ENCODE measurements around the gene CDC27. TPM values are rescaled to one million over a fixed set of nuclear protein-coding genes. Genes with fewer than 3 reads are reported as not detected.
"Not testable (repeated sequence)": the region's sequence is repeated elsewhere in the genome, so short reads cannot be mapped to it uniquely, and the experiment has no call there.

The CDC27 gene
- total RNA-seq, 2 donors from 2014 or later: 134 to 146 TPM

GRCh38 chr17:47224077-47224476, 35.0 kb upstream of the CDC27 start:
- not testable (repeated sequence) for ATAC-seq; DNase-seq (ENCODE audit: low spot score in 2 of 2); H3K27ac Mint-ChIP-seq; H3K9me3 Mint-ChIP-seq
- peaks cover 0 to 10% of the 10 kb centered on the region in 2 donors for H3K36me3 Mint-ChIP-seq

- peaks cover 0 to 10% of the 10 kb centered on the region in 2 donors for H3K36me3 Mint-ChIP-seq
- peaks cover 0 to 5% of the 10 kb centered on the region in 2 donors for H3K9me3 Mint-ChIP-seq
- peak overlapping the region in 1 of 2 donors; percentile 24 for H3K27ac Mint-ChIP-seq
- DNase-seq (ENCODE audit: low spot score in 2 of 2): no peak
- ATAC-seq: no peak
Measured at GRCh38 chr17:47223460-47223859, 34.4 kb upstream of the CDC27 start.

GRCh38 chr17:47223007-47223406, 33.9 kb upstream of the CDC27 start:
- ATAC-seq: no peak
- H3K9me3 Mint-ChIP-seq: peaks cover 0 to 5% of the 10 kb centered on the region in 2 donors
- DNase-seq (ENCODE audit: low spot score in 2 of 2): no peak
- H3K36me3 Mint-ChIP-seq: peaks cover 0 to 10% of the 10 kb centered on the region in 2 donors
- H3K27ac Mint-ChIP-seq: peak overlapping the region; percentile 24 to 26

GRCh38 chr17:47222047-47222446, 33.0 kb upstream of the CDC27 start:
- Mint-ChIP-seq H3K27ac (peak overlapping the region in 1 of 2 donors; percentile 38), H3K36me3 (peaks cover 0 to 10% of the 10 kb centered on the region in 2 donors), H3K9me3 (peaks cover 0 to 5% of the 10 kb centered on the region in 2 donors)
- no peak for DNase-seq (ENCODE audit: low spot score in 2 of 2)
- no peak for ATAC-seq

- peaks cover 0 to 10% of the 10 kb centered on the region in 2 donors for H3K36me3 Mint-ChIP-seq
- DNase-seq (ENCODE audit: low spot score in 2 of 2) (no peak), ATAC-seq (no peak)
- H3K9me3 Mint-ChIP-seq: peaks cover 0 to 5% of the 10 kb centered on the region in 2 donors
- H3K27ac Mint-ChIP-seq: peak overlapping the region in 1 of 2 donors; percentile 29
Measured at GRCh38 chr17:47221154-47221553, 32.1 kb upstream of the CDC27 start.

- DNase-seq (ENCODE audit: low spot score in 2 of 2) (no peak), ATAC-seq (peak; percentile 80 to 84)
- Mint-ChIP-seq H3K36me3 (peaks cover 0 to 10% of the 10 kb centered on the region in 2 donors), H3K9me3 (peaks cover 0 to 5% of the 10 kb centered on the region in 2 donors), H3K27ac (no peak overlapping the region)
Measured at GRCh38 chr17:47220531-47220999, 31.5 kb upstream of the CDC27 start.

- ATAC-seq: no peak
- Mint-ChIP-seq H3K36me3 (peaks cover 0 to 10% of the 10 kb centered on the region in 2 donors), H3K27ac (no peak overlapping the region), H3K9me3 (peaks cover 0 to 5% of the 10 kb centered on the region in 2 donors)
- no peak for DNase-seq (ENCODE audit: low spot score in 2 of 2)
Measured at GRCh38 chr17:47219621-47220475, 30.8 kb upstream of the CDC27 start.

- H3K9me3 Mint-ChIP-seq: peaks cover 0 to 3% of the 10 kb centered on the region in 2 donors
- DNase-seq (ENCODE audit: low spot score in 2 of 2) (no peak), ATAC-seq (no peak)
- no peak overlapping the region for H3K27ac Mint-ChIP-seq
- peaks cover 0 to 8% of the 10 kb centered on the region in 2 donors for H3K36me3 Mint-ChIP-seq
Measured at GRCh38 chr17:47218896-47219430, 29.9 kb upstream of the CDC27 start.

GRCh38 chr17:47217279-47217678, 28.2 kb upstream of the CDC27 start:
- H3K9me3 Mint-ChIP-seq; H3K27ac Mint-ChIP-seq; H3K36me3 Mint-ChIP-seq; DNase-seq (ENCODE audit: low spot score in 2 of 2): not testable (repeated sequence)
- peak; percentile 62 to 71 for ATAC-seq

GRCh38 chr17:47216821-47217220, 27.7 kb upstream of the CDC27 start:
- not testable (repeated sequence) for H3K27ac Mint-ChIP-seq; H3K36me3 Mint-ChIP-seq; DNase-seq (ENCODE audit: low spot score in 2 of 2); H3K9me3 Mint-ChIP-seq; ATAC-seq

- no peak overlapping the region for H3K27ac Mint-ChIP-seq
- DNase-seq (ENCODE audit: low spot score in 2 of 2) (no peak), ATAC-seq (no peak)
- no peaks in the 10 kb centered on the region for H3K9me3 Mint-ChIP-seq
- H3K36me3 Mint-ChIP-seq: no peaks in the 10 kb centered on the region
Measured at GRCh38 chr17:47214931-47215330, 25.8 kb upstream of the CDC27 start.

- ATAC-seq: no peak
- H3K9me3 Mint-ChIP-seq: no peaks in the 10 kb centered on the region
- no peak overlapping the region for H3K27ac Mint-ChIP-seq
Measured at GRCh38 chr17:47213540-47213939, 24.4 kb upstream of the CDC27 start.

GRCh38 chr17:47212458-47212857, 23.4 kb upstream of the CDC27 start:
- no peak overlapping the region for H3K27ac Mint-ChIP-seq
- no peaks in the 10 kb centered on the region for H3K9me3 Mint-ChIP-seq
- ATAC-seq (no peak), DNase-seq (ENCODE audit: low spot score in 2 of 2) (no peak)
- no peaks in the 10 kb centered on the region for H3K36me3 Mint-ChIP-seq

More at GRCh38 chr17:47213540-47213939, 24.4 kb upstream of the CDC27 start:
- DNase-seq (ENCODE audit: low spot score in 2 of 2): no peak
- H3K36me3 Mint-ChIP-seq: no peaks in the 10 kb centered on the region

- DNase-seq (ENCODE audit: low spot score in 2 of 2) (no peak), ATAC-seq (no peak)
- H3K9me3 Mint-ChIP-seq: no peaks in the 10 kb centered on the region
- no peak overlapping the region for H3K27ac Mint-ChIP-seq
- H3K36me3 Mint-ChIP-seq: no peaks in the 10 kb centered on the region
Measured at GRCh38 chr17:47210779-47211178, 21.7 kb upstream of the CDC27 start.

GRCh38 chr17:47210105-47210504, 21.0 kb upstream of the CDC27 start:
- Mint-ChIP-seq H3K9me3 (no peaks in the 10 kb centered on the region), H3K27ac (no peak overlapping the region), H3K36me3 (no peaks in the 10 kb centered on the region)
- ATAC-seq (no peak), DNase-seq (ENCODE audit: low spot score in 2 of 2) (no peak)

- H3K27ac Mint-ChIP-seq: peak overlapping the region in 1 of 2 donors; percentile 17
- H3K36me3 Mint-ChIP-seq: no peaks in the 10 kb centered on the region
- no peaks in the 10 kb centered on the region for H3K9me3 Mint-ChIP-seq
Measured at GRCh38 chr17:47209499-47209898, 20.4 kb upstream of the CDC27 start.

GRCh38 chr17:47208744-47209488, 19.8 kb upstream of the CDC27 start, which contains the start of gene MYL4:
Gene MYL4, plus strand, starts transcription at chr17:47209348. Its CDS starts 75 bp downstream, at chr17:47209423.
- DNase-seq (ENCODE audit: low spot score in 2 of 2) (no peak), ATAC-seq (no peak)
- Mint-ChIP-seq H3K27ac (peak within 1 kb of the TSS in 1 of 2 donors; percentile 17), H3K36me3 (no peaks in the 10 kb centered on the region), H3K9me3 (no peaks in the 10 kb centered on the region)

More at GRCh38 chr17:47209499-47209898, 20.4 kb upstream of the CDC27 start:
- ATAC-seq (no peak), DNase-seq (ENCODE audit: low spot score in 2 of 2) (no peak)
